ENCODE measurements around the gene CCDC110.

Gene CCDC110

GRCh38 chr4:185399466-185399865 lies 72.1 kb downstream of the CCDC110 start:
- H3K4me3 ChIP-seq (ENCODE audit: insufficient read depth, low read depth, low read length) = no peak overlapping the region
- H3K36me3 ChIP-seq (ENCODE audit: control insufficient read depth, insufficient read depth, low read length) = peaks cover 19% of the 10 kb centered on the region
- WGBS, 2 experiments = 94 to 95% methylated on average over 6 to 8 of the region's 8 CpGs

GRCh38 chr4:185398618-185399017 lies 72.9 kb downstream of the CCDC110 start:
- Histone ChIP-seq H3K4me1 (ENCODE audit: control insufficient read depth, insufficient read depth, low read length) (peaks cover 8% of the 10 kb centered on the region), H3K27ac (ENCODE audit: insufficient read depth, low read depth, low read length, poor library complexity, severe bottlenecking) (no peak overlapping the region), H3K27me3 (ENCODE audit: control insufficient read depth, insufficient read depth, low read length, poor library complexity, severe bottlenecking) (peaks cover 15% of the 10 kb centered on the region), H3K4me3 (ENCODE audit: insufficient read depth, low read depth, low read length) (no peak overlapping the region), H3K9me3 (ENCODE audit: control insufficient read depth, low read length) (no peaks in the 10 kb centered on the region), H3K36me3 (ENCODE audit: control insufficient read depth, insufficient read depth, low read length) (peaks cover 19% of the 10 kb centered on the region)
- 93 to 96% methylated on average over 2 of the region's 2 CpGs for WGBS, 2 experiments

More at GRCh38 chr4:185399466-185399865, 72.1 kb downstream of the CCDC110 start:
- H3K27me3 ChIP-seq (ENCODE audit: control insufficient read depth, insufficient read depth, low read length, poor library complexity, severe bottlenecking) = peaks cover 15% of the 10 kb centered on the region
- peaks cover 8% of the 10 kb centered on the region for H3K4me1 ChIP-seq (ENCODE audit: control insufficient read depth, insufficient read depth, low read length)
- no peaks in the 10 kb centered on the region for H3K9me3 ChIP-seq (ENCODE audit: control insufficient read depth, low read length)
- no peak overlapping the region for H3K27ac ChIP-seq (ENCODE audit: insufficient read depth, low read depth, low read length, poor library complexity, severe bottlenecking)

- H3K27ac ChIP-seq (ENCODE audit: insufficient read depth, low read depth, low read length, poor library complexity, severe bottlenecking) = peak within 1 kb of the TSS; percentile 72
Measured at GRCh38 chr4:185396724-185397385, 74.7 kb downstream of the CCDC110 start, which contains the start of gene ANKRD37. TSS of gene ANKRD37 (plus strand) at chr4:185396841. CDS start at chr4:185396924, 83 bp downstream.

GRCh38 chr4:185395956-185396723 lies 75.4 kb downstream of the CCDC110 start:
- Histone ChIP-seq H3K36me3 (ENCODE audit: control insufficient read depth, insufficient read depth, low read length) (peaks cover 13% of the 10 kb centered on the region), H3K4me1 (ENCODE audit: control insufficient read depth, insufficient read depth, low read length) (peaks cover 8% of the 10 kb centered on the region), H3K27me3 (ENCODE audit: control insufficient read depth, insufficient read depth, low read length, poor library complexity, severe bottlenecking) (peaks cover 15% of the 10 kb centered on the region), H3K27ac (ENCODE audit: insufficient read depth, low read depth, low read length, poor library complexity, severe bottlenecking) (peak overlapping the region; percentile 72), H3K9me3 (ENCODE audit: control insufficient read depth, low read length) (no peaks in the 10 kb centered on the region), H3K4me3 (ENCODE audit: insufficient read depth, low read depth, low read length) (peak overlapping the region; percentile 55)
- WGBS, 2 experiments = 1% methylated on average over 98 of the region's 98 CpGs

More at GRCh38 chr4:185396724-185397385, 74.7 kb downstream of the CCDC110 start, which contains the start of gene ANKRD37:
- Histone ChIP-seq H3K4me3 (ENCODE audit: insufficient read depth, low read depth, low read length) (peak within 1 kb of the TSS; percentile 55), H3K9me3 (ENCODE audit: control insufficient read depth, low read length) (no peaks in the 10 kb centered on the region), H3K36me3 (ENCODE audit: control insufficient read depth, insufficient read depth, low read length) (peaks cover 16% of the 10 kb centered on the region), H3K27me3 (ENCODE audit: control insufficient read depth, insufficient read depth, low read length, poor library complexity, severe bottlenecking) (peaks cover 15% of the 10 kb centered on the region), H3K4me1 (ENCODE audit: control insufficient read depth, insufficient read depth, low read length) (peaks cover 8% of the 10 kb centered on the region)
- 6 to 7% methylated on average over 38 of the region's 38 CpGs for WGBS, 2 experiments

- Histone ChIP-seq H3K4me1 (ENCODE audit: control insufficient read depth, insufficient read depth, low read length) (peaks cover 8% of the 10 kb centered on the region), H3K27me3 (ENCODE audit: control insufficient read depth, insufficient read depth, low read length, poor library complexity, severe bottlenecking) (peaks cover 15% of the 10 kb centered on the region), H3K9me3 (ENCODE audit: control insufficient read depth, low read length) (no peaks in the 10 kb centered on the region), H3K4me3 (ENCODE audit: insufficient read depth, low read depth, low read length) (peak within 1 kb of the TSS; percentile 55), H3K36me3 (ENCODE audit: control insufficient read depth, insufficient read depth, low read length) (peaks cover 8% of the 10 kb centered on the region), H3K27ac (ENCODE audit: insufficient read depth, low read depth, low read length, poor library complexity, severe bottlenecking) (peak within 1 kb of the TSS; percentile 72)
- 63 to 71% methylated on average over 9 to 10 of the region's 12 CpGs for WGBS, 2 experiments
Measured at GRCh38 chr4:185395238-185395955, 76.1 kb downstream of the CCDC110 start, which contains the start of gene LRP2BP. TSS of gene LRP2BP (minus strand) at chr4:185395924. CDS start at chr4:185378186, 17,738 bp downstream.

Measured in ectodermal cell (in vitro differentiated cells).